KOPT-K1 (cell line): ENCODE results near the gene PRKAB2.
"Not testable (repeated sequence)": the region's sequence is repeated elsewhere in the genome, so short reads cannot be mapped to it uniquely, and the experiment has no call there.

Source experiments
- H3K27ac ChIP-seq: fragments of 200-600 bp; sonication (generic); 2 replicates; pipeline ENCODE4 v1.5.1; 2016; ENCODE audit warnings: antibody characterized with exemption, mild to moderate bottlenecking, low read depth, low read length; ENCODE audit not compliant: poor library complexity, severe bottlenecking
- H3K36me3 ChIP-seq: fragments of 200-600 bp; sonication (generic); 2 replicates; pipeline ENCODE4 v1.5.1; 2017; ENCODE audit warnings: antibody characterized with exemption, mild to moderate bottlenecking, low read length, moderate library complexity; ENCODE audit not compliant: insufficient read depth
- H3K9me3 ChIP-seq: fragments of 200-600 bp; sonication (generic); 2 replicates; pipeline ENCODE4 v1.5.1; 2017; ENCODE audit warnings: antibody characterized with exemption, low read length, mild to moderate bottlenecking; ENCODE audit not compliant: insufficient read depth, poor library complexity, severe bottlenecking

PRKAB2 gene

DNA sequence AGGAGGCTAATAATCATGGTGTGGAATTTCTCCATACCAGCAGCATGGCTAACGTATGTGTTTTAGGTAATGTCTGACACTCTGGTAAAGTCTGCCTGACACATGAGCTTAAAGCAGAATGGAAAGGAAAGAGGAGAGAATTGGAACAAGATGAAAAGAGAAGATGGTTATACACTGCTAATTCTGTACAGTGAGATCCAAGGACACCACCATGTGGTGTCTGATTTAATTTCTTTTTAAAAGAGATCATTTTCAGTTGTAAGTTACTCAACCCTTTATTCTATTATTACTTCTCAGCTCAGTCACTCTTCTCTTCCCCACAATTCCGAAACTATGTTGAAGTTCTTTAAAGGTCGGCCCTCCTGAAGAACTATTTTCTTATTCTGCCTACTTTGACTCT is 15.6 kb downstream of the PRKAB2 start:
- H3K9me3 ChIP-seq: no peaks in the 10 kb centered on the region
- H3K36me3 ChIP-seq: peaks cover 41% of the 10 kb centered on the region
- H3K27ac ChIP-seq: no peak overlapping the region

GRCh38 chr1:147152772-147153171 is 19.5 kb downstream of the PRKAB2 start:
- peaks cover 4% of the 10 kb centered on the region; the same call in 1 of the 2 replicates for H3K36me3 ChIP-seq
- H3K9me3 ChIP-seq: no peaks in the 10 kb centered on the region
- H3K27ac ChIP-seq: no peak overlapping the region

- Histone ChIP-seq H3K27ac (no peak overlapping the region), H3K9me3 (no peaks in the 10 kb centered on the region), H3K36me3 (no peaks in the 10 kb centered on the region)
Measured at GRCh38 chr1:147151244-147151643, 21.0 kb downstream of the PRKAB2 start.

GRCh38 chr1:147142886-147143285 is 29.4 kb downstream of the PRKAB2 start:
- H3K36me3 ChIP-seq: no peaks in the 10 kb centered on the region
- no peak overlapping the region for H3K27ac ChIP-seq
- H3K9me3 ChIP-seq: no peaks in the 10 kb centered on the region

GRCh38 chr1:147130721-147131120 is 41.5 kb downstream of the PRKAB2 start:
- H3K36me3 ChIP-seq, H3K27ac ChIP-seq: not testable (repeated sequence)

GRCh38 chr1:147129116-147129873 is 43.0 kb downstream of the PRKAB2 start:
- Histone ChIP-seq H3K9me3 (no peaks in the 10 kb centered on the region), H3K27ac (no peak overlapping the region), H3K36me3 (no peaks in the 10 kb centered on the region)

More at GRCh38 chr1:147130721-147131120, 41.5 kb downstream of the PRKAB2 start:
- not testable (repeated sequence) for H3K9me3 ChIP-seq

GRCh38 chr1:147124266-147124665 is 48.0 kb downstream of the PRKAB2 start:
- no peaks in the 10 kb centered on the region for H3K36me3 ChIP-seq
- H3K27ac ChIP-seq: no peak overlapping the region
- no peaks in the 10 kb centered on the region for H3K9me3 ChIP-seq

DNA sequence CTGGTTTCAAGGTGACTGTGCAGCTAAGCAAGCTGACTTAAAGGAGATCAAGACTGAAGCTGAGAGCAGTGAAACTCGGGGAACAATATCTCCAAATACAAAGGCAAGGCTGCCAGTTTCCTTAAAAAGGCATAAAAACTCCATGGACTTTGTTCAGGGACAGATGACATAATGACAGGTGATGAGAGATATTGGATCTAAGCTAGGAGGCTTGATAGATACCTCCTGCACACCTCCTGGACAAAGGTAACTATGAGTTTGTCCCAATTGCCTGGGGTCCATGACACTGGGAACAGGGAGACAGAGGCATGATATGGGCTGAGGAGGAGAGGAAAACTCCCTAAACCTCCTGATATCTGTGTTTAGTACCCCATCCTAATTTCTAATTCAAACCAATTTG is 55.2 kb downstream of the PRKAB2 start:
- Histone ChIP-seq H3K27ac (no peak overlapping the region), H3K9me3 (no peaks in the 10 kb centered on the region), H3K36me3 (no peaks in the 10 kb centered on the region)

GRCh38 chr1:147115496-147115895 is 56.8 kb downstream of the PRKAB2 start:
- Histone ChIP-seq H3K36me3 (no peaks in the 10 kb centered on the region), H3K27ac (no peak overlapping the region), H3K9me3 (no peaks in the 10 kb centered on the region)

GRCh38 chr1:147115079-147115478 is 57.2 kb downstream of the PRKAB2 start:
- H3K27ac ChIP-seq, H3K9me3 ChIP-seq, H3K36me3 ChIP-seq: not testable (repeated sequence)

GRCh38 chr1:147114353-147114752 is 57.9 kb downstream of the PRKAB2 start:
- H3K27ac ChIP-seq, H3K9me3 ChIP-seq: not testable (repeated sequence)

GRCh38 chr1:147111381-147112130 is 60.7 kb downstream of the PRKAB2 start:
- H3K9me3 ChIP-seq: no peaks in the 10 kb centered on the region
- no peak overlapping the region for H3K27ac ChIP-seq

More at GRCh38 chr1:147114353-147114752, 57.9 kb downstream of the PRKAB2 start:
- not testable (repeated sequence) for H3K36me3 ChIP-seq

GRCh38 chr1:147110872-147111271 is 61.4 kb downstream of the PRKAB2 start:
- Histone ChIP-seq H3K27ac (no peak overlapping the region), H3K36me3 (no peaks in the 10 kb centered on the region), H3K9me3 (no peaks in the 10 kb centered on the region)

More at GRCh38 chr1:147111381-147112130, 60.7 kb downstream of the PRKAB2 start:
- no peaks in the 10 kb centered on the region for H3K36me3 ChIP-seq

DNA sequence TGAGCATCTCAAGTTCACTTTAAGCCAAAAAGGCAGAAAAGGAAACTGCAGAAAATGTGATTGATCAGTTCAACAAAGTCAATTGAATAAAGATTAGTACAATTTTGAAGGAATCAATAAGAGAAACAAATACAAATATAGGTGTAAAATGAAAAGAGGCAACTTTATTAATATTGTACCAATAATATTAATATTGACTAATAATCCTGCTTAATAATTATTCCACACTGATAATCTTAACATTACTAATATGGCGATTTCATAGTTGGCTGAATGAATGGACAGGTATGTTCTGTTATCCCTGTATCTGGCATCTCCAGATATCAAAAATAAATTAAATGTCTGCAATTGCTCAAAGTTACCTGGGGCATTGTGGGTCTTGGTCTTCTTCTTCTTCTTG is 61.8 kb downstream of the PRKAB2 start:
- Histone ChIP-seq H3K9me3 (no peaks in the 10 kb centered on the region), H3K36me3 (no peaks in the 10 kb centered on the region), H3K27ac (no peak overlapping the region)

DNA sequence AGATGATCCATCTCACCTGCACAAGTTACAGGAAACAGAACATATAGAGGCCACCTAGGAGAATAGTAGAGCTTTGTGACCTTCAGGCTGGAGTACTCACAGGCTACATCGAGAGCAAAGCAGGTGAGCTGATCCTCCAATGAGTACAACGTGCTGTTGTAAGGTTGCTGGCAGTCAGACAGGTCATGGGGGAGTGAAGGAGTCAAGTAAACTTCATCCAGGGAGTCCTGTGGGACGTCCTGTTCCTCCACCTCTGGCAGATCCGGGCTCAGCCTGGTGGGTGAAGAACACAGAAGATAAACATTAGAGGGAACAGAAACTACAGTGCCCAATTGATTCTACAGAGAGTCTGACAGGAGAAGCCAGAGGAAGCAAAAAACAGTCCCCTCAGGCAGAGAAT is 62.5 kb downstream of the PRKAB2 start:
- H3K27ac ChIP-seq: no peak overlapping the region
- no peaks in the 10 kb centered on the region for H3K36me3 ChIP-seq
- H3K9me3 ChIP-seq: no peaks in the 10 kb centered on the region

DNA sequence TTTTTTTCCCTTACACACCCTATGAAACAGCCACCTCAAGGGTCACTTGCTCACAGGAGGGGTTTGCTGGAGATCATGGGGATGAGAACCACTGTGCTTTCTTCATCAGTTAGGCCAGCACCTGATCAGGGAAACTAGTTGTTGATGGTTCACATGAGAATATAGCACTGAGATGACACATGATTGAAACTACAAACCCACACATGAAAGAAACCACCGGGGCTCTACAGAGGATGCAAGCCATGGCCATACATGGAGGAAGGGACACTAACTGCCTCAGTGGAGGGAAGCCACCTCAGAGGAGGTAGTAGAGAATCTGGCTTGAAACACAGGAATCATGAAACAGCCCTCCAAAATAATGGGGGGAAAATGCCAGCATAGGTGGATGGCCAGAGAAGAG is 63.2 kb downstream of the PRKAB2 start:
- no peaks in the 10 kb centered on the region for H3K36me3 ChIP-seq
- no peak overlapping the region for H3K27ac ChIP-seq
- no peaks in the 10 kb centered on the region for H3K9me3 ChIP-seq
